K562 (cell line): ENCODE results near the gene SOBP. TPM values are rescaled to one million over a fixed set of nuclear protein-coding genes. Genes with fewer than 3 reads are reported as not detected.

Source experiments
- CBFB ChIP-seq: sonication (generic); formaldehyde crosslinking; IDR thresholded peaks from 2 replicates; pipeline ENCODE4 v1.4.0; 2020; ENCODE audit warnings: mild to moderate bottlenecking, missing genetic modification reagents
- CTCFL ChIP-seq: IDR thresholded peaks from 2 replicates; pipeline ENCODE4 v1.6.1; 2011; ENCODE audit warnings: borderline replicate concordance, low read depth, mild to moderate bottlenecking, moderate library complexity, low read length; ENCODE audit not compliant: insufficient read depth, poor library complexity, severe bottlenecking
- CXXC5 ChIP-seq: fragments of 250-450 bp; sonication (Bioruptor Pico); IDR thresholded peaks from 2 replicates; pipeline ENCODE4 v1.8.0; 2022; ENCODE audit warnings: inconsistent platforms, mild to moderate bottlenecking, moderate library complexity
- EP300 ChIP-seq: IDR thresholded peaks from 2 replicates; pipeline ENCODE4 v1.6.1; 2012; ENCODE audit warnings: low read length, improper control_type of control experiment
- FIP1L1 ChIP-seq: fragments of 200-400 bp; formaldehyde crosslinking; IDR thresholded peaks from 2 replicates; pipeline ENCODE4 v1.6.1; 2018; ENCODE audit warnings: mild to moderate bottlenecking, low read depth, low read length; ENCODE audit not compliant: poor library complexity, severe bottlenecking
- MIER1 ChIP-seq: fragments of 450-650 bp; IDR thresholded peaks from 2 replicates; pipeline ENCODE4 v1.6.1; 2016; ENCODE audit warnings: antibody characterized with exemption, mild to moderate bottlenecking, low read depth
- NFIC ChIP-seq: fragments of 450-650 bp; IDR thresholded peaks from 2 replicates; pipeline ENCODE4 v1.6.1; 2017; ENCODE audit warnings: mild to moderate bottlenecking, inconsistent platforms
- NKRF ChIP-seq: fragments of 450-650 bp; IDR thresholded peaks from 2 replicates; pipeline ENCODE4 v1.6.1; 2016; ENCODE audit warnings: borderline replicate concordance
- NR2F6 ChIP-seq: fragments of 450-650 bp; formaldehyde crosslinking; IDR thresholded peaks from 2 replicates; pipeline ENCODE4 v1.4.0; 2020; ENCODE audit warnings: mild to moderate bottlenecking
- PBX2 ChIP-seq, 2 experiments: IDR thresholded peaks in 1 of 2; conservative IDR thresholded peaks in 1 of 2; 2 replicates each; pipeline ENCODE4 v1.6.1; 2016; ENCODE audit warnings: low read depth in 2 of 2, mild to moderate bottlenecking in 1 of 2, missing compliant biosample characterization in 1 of 2, missing genetic modification characterization in 1 of 2, moderate library complexity in 1 of 2
- RBM22 ChIP-seq: fragments of 200-400 bp; formaldehyde crosslinking; IDR thresholded peaks from 2 replicates; pipeline ENCODE4 v1.6.1; 2018; ENCODE audit warnings: low read length, low read depth; ENCODE audit not compliant: poor library complexity, severe bottlenecking
- RCOR1 ChIP-seq, 2 experiments: IDR thresholded peaks; 2 replicates each; pipeline ENCODE4 v1.6.1; 2012; ENCODE audit warnings: low read depth in 2 of 2, low read length in 2 of 2, borderline replicate concordance in 1 of 2, improper control_type of control experiment in 1 of 2
- RNF2 ChIP-seq: sonication (generic); IDR thresholded peaks from 2 replicates; pipeline ENCODE4 v1.6.1; 2016
- RUNX1 ChIP-seq: sonication (generic); IDR thresholded peaks from 2 replicates; pipeline ENCODE4 v1.6.1; 2016; ENCODE audit warnings: antibody characterized with exemption, low read depth
- SNRNP70 ChIP-seq: fragments of 200-400 bp; formaldehyde crosslinking; optimal IDR thresholded peaks from 2 replicates; pipeline ENCODE3; 2017; ENCODE audit warnings: low read depth, low read length
- TRIM24 ChIP-seq, 2 experiments: fragments of 450-650 bp; IDR thresholded peaks; 2 replicates each; pipeline ENCODE4 v1.6.1; 2016
- ZBED1 ChIP-seq: IDR thresholded peaks from 2 replicates; pipeline ENCODE4 v1.6.1; 2014
- ZKSCAN1 ChIP-seq: fragments of 150-350 bp; IDR thresholded peaks from 2 replicates; pipeline ENCODE4 v1.6.1; 2016; ENCODE audit warnings: low read depth, low read length
- ZNF696 ChIP-seq: fragments of 250-450 bp; sonication (Bioruptor Pico); conservative IDR thresholded peaks from 2 replicates; pipeline ENCODE4 v1.4.0; 2020; ENCODE audit warnings: mild to moderate bottlenecking, moderate library complexity
- ZNF707 ChIP-seq: fragments of 250-450 bp; sonication (Bioruptor Pico); conservative IDR thresholded peaks from 2 replicates; pipeline ENCODE4 v1.8.0; 2022; ENCODE audit warnings: inconsistent platforms, mild to moderate bottlenecking, moderate library complexity
- ZZZ3 ChIP-seq: fragments of 450-650 bp; IDR thresholded peaks from 2 replicates; pipeline ENCODE4 v1.6.1; 2016; ENCODE audit warnings: antibody characterized with exemption, mild to moderate bottlenecking, moderate library complexity
- polyA plus RNA-seq, 8 experiments: library from polyadenylated mRNA; depleted of rRNA in 4 of 8; stranded (reverse) in 5 of 8; unstranded in 3 of 8; fragments of >200 nt; fragmentation: Nextera tagmentation in 2 of 8; fragmentation: Illumina TruSeq in 1 of 8; extraction: Ambion mirVana in 2 of 8; extraction: Trizol in 1 of 8; gene quantifications; 2 replicates each; pipeline versions ENCODE4 v1.2.1 to v1.2.3, GENCODE V29; 2011 to 2014; ENCODE audit warnings: inconsistent platforms in 1 of 8, missing spikeins in 1 of 8
- total RNA-seq, 7 experiments: library from RNA; depleted of rRNA in 6 of 7; stranded (reverse); fragments of >200 nt in 6 of 7; fragmentation: Illumina TruSeq in 2 of 7; extraction: Trizol in 2 of 7; gene quantifications; 2 replicates each; pipeline versions ENCODE4 v1.2.1 to v1.2.3, GENCODE V29; 2011 to 2021; ENCODE audit warnings: low replicate concordance in 1 of 7
- TF ChIP-seq, protein P1 (sequence below): fragments of 450-650 bp; formaldehyde crosslinking; IDR thresholded peaks from 2 replicates; pipeline ENCODE4 v1.4.0; 2020; ENCODE audit warnings: mild to moderate bottlenecking

Gene SOBP
- total and polyA plus RNA-seq, 9 of the 15 experiments (the other 6 are each of a cell fraction or from before 2014, with no cell fraction given), result 0.16 TPM; not detected in 8

GRCh38 chr6:107653183-107653580 is 163.3 kb downstream of the SOBP start (continued):
- TF ChIP-seq RNF2, result peak; percentile 26; the same call in 1 of the 2 replicates
- TF ChIP-seq ZNF707 (CRISPR knock-in tag), result no peak
- TF ChIP-seq CTCFL, result no peak
- TF ChIP-seq EP300, result no peak; the same call in 1 of the 2 replicates
- peak; percentile 41; the same call in 1 of the 2 replicates for TF ChIP-seq NFIC
- TF ChIP-seq ZBED1, result no peak
- no peak for TF ChIP-seq RBM22
- TF ChIP-seq, protein P1, sequence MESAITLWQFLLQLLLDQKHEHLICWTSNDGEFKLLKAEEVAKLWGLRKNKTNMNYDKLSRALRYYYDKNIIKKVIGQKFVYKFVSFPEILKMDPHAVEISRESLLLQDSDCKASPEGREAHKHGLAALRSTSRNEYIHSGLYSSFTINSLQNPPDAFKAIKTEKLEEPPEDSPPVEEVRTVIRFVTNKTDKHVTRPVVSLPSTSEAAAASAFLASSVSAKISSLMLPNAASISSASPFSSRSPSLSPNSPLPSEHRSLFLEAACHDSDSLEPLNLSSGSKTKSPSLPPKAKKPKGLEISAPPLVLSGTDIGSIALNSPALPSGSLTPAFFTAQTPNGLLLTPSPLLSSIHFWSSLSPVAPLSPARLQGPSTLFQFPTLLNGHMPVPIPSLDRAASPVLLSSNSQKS (CRISPR knock-in tag), result no peak
- no peak for TF ChIP-seq FIP1L1
- no peak for TF ChIP-seq PBX2 (CRISPR knock-in tag; IDR thresholded peaks at IDR 0.05; ENCODE audit: low read depth)
- no peak for TF ChIP-seq PBX2 (tag; conservative IDR thresholded peaks at IDR 0.05; ENCODE audit: low read depth)
- no peak for TF ChIP-seq SNRNP70
- TF ChIP-seq ZKSCAN1, result 0 out of 2 replicates have a peak, but pooled peaks have one; percentile 27
- TF ChIP-seq ZZZ3, result no peak
- TF ChIP-seq RUNX1, result 0 out of 2 replicates have a peak, but pooled peaks have one; percentile 51
- peak in 1 of 2 experiments; percentile 77; a peak in 2 of 4 replicates for TF ChIP-seq RCOR1 (IDR thresholded peaks at IDR 0.05; ENCODE audit: borderline replicate concordance in 1 of 2, low read depth in 2 of 2, low read length in 2 of 2)
- TF ChIP-seq NKRF, result no peak
- TF ChIP-seq CXXC5, result peak; percentile 77
- TF ChIP-seq TRIM24 (IDR thresholded peaks at IDR 0.05), result 0 out of 4 replicates have a peak, but pooled peaks of 1 of the 2 experiments have one; percentile 22
- no peak for TF ChIP-seq NR2F6 (CRISPR knock-in tag)
- TF ChIP-seq ZNF696, result no peak
- TF ChIP-seq CBFB, result peak; percentile 56; the same call in 1 of the 2 replicates
- TF ChIP-seq MIER1, result no peak
